ENCODE measurements around the gene ARHGEF16.

ARHGEF16 gene

GRCh38 chr1:3503525-3503886 is 49.0 kb downstream of the ARHGEF16 start:
- DNase-seq: no peak

- DNase-seq: no peak
Observed at GRCh38 chr1:3504151-3504821, 49.8 kb downstream of the ARHGEF16 start.

- no peak for DNase-seq
Observed at GRCh38 chr1:3504822-3505153, 50.3 kb downstream of the ARHGEF16 start.

GRCh38 chr1:3505161-3505560 is 50.7 kb downstream of the ARHGEF16 start:
- DNase-seq: no peak

GRCh38 chr1:3506041-3506440 is 51.6 kb downstream of the ARHGEF16 start:
- no peak for DNase-seq

- no peak for DNase-seq
Observed at GRCh38 chr1:3506943-3507342, 52.5 kb downstream of the ARHGEF16 start.

- no peak for DNase-seq
Observed at GRCh38 chr1:3507636-3508275, 53.3 kb downstream of the ARHGEF16 start.

GRCh38 chr1:3508757-3509415 is 54.4 kb downstream of the ARHGEF16 start:
- DNase-seq: no peak

GRCh38 chr1:3509721-3510120 is 55.3 kb downstream of the ARHGEF16 start:
- DNase-seq: no peak

- no peak for DNase-seq
Observed at GRCh38 chr1:3510136-3510955, 55.9 kb downstream of the ARHGEF16 start.

GRCh38 chr1:3510956-3511250 is 56.4 kb downstream of the ARHGEF16 start:
- no peak for DNase-seq

GRCh38 chr1:3511306-3511705 is 56.8 kb downstream of the ARHGEF16 start:
- DNase-seq: no peak

- DNase-seq: no peak
Observed at GRCh38 chr1:3511856-3512255, 57.4 kb downstream of the ARHGEF16 start.

- no peak for DNase-seq
Observed at GRCh38 chr1:3514404-3514803, 59.9 kb downstream of the ARHGEF16 start.

- no peak for DNase-seq
Observed at GRCh38 chr1:3515272-3515671, 60.8 kb downstream of the ARHGEF16 start.

- no peak for DNase-seq
Observed at GRCh38 chr1:3515774-3516480, 61.5 kb downstream of the ARHGEF16 start.

- DNase-seq: no peak
Observed at GRCh38 chr1:3516481-3516869, 62.0 kb downstream of the ARHGEF16 start.

GRCh38 chr1:3516911-3517675 is 62.6 kb downstream of the ARHGEF16 start:
- no peak for DNase-seq

- DNase-seq: no peak
Observed at GRCh38 chr1:3518256-3518655, 63.8 kb downstream of the ARHGEF16 start.

GRCh38 chr1:3518756-3519155 is 64.3 kb downstream of the ARHGEF16 start:
- DNase-seq: no peak

- DNase-seq: no peak
Observed at GRCh38 chr1:3519301-3519885, 64.9 kb downstream of the ARHGEF16 start.

All from NCI-H2081 (cell line).